NCI-H2196 (cell line): ENCODE results near the gene TKTL1.

Experiments
- DNase-seq: peaks from one replicate; lab custom pipeline; 2025; ENCODE audit not compliant: unreplicated experiment; lab: John Stamatoyannopoulos, UW

The TKTL1 gene

DNA sequence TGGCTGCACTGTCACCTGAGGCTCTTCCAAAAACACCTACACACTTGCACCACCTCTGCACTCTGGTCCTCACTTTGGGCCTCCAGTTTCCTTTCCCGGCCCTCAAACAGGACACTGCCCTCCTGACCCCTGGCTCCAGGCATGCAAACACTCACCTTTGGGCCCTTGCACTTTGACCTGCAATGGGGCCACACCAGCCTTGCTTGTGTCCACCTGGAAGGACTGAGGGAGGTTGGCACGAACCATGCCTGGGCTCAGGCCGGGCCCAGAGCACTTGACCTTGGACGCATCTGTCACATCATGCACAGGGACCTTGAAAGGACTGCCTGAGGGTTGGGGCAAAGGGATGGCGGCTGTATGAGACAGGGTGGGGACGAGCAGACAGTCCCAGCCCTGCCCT lies 63.2 kb downstream of the TKTL1 start:
- no peak for DNase-seq

- no peak for DNase-seq
Measured at GRCh38 chrX:154359362-154360154, 64.0 kb downstream of the TKTL1 start.

GRCh38 chrX:154360155-154360713 lies 64.6 kb downstream of the TKTL1 start:
- DNase-seq: no peak

- no peak for DNase-seq
Measured at GRCh38 chrX:154362085-154362742, 66.6 kb downstream of the TKTL1 start.

- DNase-seq: no peak
Measured at GRCh38 chrX:154363706-154364439, 68.3 kb downstream of the TKTL1 start.

DNA sequence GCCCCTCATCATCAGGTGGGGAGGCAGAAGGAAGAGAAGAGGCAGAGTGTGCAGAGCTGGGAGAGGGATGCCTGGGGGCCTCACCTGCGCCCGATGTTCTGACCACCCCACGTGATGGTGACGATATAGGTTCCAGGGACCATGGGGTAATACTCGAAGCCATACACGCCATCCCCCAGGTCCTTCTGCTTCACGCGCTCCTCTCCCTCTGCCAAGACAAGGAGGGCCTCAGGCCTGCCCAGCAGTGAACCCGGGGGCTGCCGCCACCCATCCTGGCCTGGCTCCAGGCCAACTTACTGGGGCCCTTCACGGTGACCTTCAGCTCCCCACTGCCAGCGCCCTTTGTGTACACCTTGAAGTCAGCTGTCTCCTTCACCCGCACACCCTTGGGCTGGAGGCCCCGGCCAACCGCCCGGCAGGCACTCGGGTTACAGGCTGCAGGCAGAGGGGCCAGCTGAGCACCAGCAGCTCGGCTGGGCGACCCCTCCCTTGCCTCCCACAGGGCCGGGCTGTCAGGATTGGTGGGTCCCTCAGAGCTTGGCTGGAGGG lies 69.5 kb downstream of the TKTL1 start:
- no peak for DNase-seq

- no peak for DNase-seq
Measured at GRCh38 chrX:154365997-154366665, 70.5 kb downstream of the TKTL1 start.

DNA sequence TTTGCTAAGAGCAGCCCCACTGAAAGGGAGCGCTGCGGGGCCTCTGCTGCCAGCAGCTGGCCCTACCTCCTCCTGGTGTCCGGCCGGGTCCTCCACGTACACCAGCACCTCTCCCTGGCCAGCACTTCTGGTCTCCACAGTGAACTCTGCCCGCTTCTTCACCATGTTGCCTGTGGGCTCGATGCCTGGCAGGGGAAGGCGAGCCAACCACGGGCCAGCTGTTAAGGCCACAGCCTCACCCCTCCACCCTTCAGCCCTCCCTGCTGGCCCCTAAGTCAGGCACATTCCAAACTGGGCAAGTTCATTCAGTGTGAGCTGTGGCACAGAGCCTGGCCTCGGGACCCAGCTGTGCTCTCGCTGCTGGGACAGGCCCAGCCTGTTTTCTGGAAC lies 71.1 kb downstream of the TKTL1 start:
- no peak for DNase-seq

GRCh38 chrX:154367474-154368308 lies 72.1 kb downstream of the TKTL1 start:
- DNase-seq: no peak

DNA sequence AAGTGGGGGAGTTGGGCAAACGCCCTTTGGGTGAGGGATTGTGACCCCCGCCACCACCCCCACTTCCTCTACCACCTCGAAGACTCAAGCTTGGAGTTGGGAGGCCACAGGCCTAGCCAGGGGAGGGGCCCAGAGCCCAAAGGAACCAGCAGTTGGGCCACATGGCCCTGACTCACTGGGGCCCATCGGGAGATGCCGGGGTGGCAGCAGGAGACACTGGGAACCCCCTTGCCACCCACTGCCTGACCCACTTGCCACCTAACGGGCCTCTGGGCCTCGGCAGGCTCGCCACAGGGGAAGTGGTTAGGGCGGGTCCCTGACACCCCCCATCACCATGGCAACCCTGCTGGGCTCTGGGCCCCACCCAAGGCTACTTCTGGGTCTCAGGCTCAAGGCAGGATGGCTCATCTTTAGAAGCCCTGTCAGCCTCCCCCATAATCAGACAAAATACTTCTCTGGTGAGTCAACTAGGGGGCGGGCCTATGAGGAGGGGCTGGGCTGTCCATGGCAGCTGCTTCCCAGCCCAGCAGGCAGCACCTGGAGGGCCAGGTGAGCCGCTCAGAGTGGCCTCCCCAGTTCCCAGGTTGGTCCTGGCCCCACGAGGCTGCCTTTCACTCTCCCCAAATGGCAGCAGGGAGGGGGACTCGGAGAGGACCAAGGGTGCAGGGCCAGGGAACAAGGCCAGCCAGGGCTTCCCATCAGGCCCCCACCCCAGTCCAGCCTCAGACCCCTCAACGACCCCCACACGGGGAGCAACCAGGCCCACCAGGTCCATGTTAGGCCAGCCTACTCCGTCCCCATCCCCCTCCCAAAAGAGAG lies 73.2 kb downstream of the TKTL1 start:
- DNase-seq: peak; percentile 57

DNA sequence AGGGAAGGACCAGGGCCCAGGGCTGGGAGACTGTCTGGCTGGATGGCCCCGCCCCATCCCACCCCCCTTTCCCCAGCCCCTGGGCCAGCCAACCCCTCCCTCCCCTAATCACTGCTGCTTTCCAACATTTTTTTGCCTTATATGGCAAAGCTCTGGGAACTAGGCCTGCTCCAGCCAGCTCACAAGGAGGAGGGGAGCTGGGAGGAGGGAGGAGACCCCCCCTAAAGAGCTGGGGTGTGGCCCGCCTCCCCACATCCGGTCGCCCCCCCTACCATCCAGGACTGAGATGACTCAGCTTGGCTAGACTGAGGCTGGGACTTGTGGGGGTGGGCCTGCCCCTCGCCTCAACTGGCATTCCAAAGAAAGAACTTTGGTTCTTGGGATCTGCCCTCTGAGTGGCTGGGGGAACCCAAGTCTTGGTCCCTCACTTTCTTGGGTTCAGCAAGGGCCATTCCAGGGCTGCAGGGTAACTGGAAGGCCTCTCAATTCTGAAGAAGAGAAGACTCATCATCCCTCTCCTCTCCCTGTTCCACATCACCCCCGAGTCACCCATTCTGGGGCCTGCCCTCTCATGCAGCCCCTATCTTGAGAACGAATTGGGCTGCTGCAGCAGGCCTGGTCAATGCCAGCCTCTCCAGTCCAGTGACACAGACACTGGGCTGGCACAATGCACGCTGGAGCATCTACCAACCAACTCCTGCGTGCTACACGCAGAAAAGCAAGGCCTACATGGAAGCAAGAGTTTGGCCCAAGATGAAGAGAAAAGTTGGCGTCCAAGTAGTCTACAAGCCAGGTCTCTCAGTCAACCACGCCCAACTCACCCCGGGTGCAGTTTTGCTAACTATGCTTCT lies 74.1 kb downstream of the TKTL1 start:
- peak; percentile 48 for DNase-seq

GRCh38 chrX:154370300-154371016 lies 74.9 kb downstream of the TKTL1 start:
- no peak for DNase-seq

DNA sequence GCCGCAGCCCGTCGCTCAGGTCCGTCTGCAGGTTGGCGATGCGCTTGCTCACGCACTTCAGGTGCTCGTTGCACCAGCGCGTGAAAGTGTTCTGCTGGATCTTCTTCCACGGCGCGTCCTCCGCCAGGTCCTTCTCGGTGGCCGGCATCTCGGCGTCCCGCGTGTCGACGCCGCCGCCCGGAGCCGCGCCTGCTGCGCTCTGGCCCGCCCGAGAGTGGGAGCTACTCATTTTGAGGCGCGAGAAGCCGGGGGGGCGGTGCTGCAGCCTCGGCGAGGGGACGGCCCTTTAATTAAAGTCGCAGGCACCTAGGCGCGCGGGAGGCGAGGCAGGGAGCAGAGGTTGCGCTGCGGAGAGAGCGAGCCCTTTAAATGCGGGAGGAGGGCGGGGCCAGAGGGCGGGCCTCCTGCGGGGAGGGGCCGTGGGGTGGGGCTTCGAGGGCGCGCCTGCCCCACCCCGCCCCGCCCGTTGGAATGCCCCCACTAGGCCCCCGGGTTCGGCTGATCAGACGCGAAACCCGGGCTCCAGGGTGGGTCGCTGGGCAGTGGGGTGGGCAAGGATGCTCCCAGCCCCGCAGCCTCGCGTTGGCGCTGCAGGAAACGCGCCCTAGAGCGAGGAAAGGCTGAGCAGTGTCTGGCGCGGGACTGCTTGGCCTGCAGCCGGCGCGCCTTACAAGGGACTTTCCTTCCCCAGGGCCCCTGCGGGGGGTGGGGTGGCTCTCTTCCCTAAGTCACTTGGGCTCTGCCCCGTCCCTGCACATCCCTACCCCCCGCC lies 75.6 kb downstream of the TKTL1 start:
- DNase-seq: peak; percentile 80

DNA sequence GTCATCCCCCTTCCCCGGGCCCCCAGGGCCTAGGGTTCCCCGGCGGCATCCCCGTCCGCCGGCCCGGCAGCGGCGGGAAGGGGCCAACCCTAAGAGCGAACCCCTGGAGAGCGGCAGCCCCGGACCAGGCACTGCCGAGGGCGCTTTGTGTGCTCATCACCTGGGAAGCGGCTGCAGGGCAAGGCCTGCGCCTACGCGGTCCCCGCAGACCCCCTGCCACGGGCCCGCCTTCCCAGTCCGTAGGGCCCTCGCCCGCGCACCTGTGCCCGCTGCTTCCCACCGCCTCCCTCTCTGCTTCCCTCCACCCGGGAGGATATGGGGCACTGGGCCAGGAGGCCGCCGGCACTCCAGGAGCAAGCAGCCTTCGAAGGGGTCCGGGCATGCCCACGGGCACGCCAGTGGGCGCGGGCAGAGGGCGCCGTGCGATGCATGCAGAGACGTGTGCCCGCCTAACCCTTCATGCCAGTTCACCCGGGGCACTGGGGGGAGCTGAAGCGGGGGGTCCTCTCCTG lies 76.2 kb downstream of the TKTL1 start:
- no peak for DNase-seq

GRCh38 chrX:154372612-154373022 lies 77.0 kb downstream of the TKTL1 start:
- DNase-seq: no peak
